NT2/D1 (cell line): ENCODE measurements around the gene PPIE.
"Not testable (repeated sequence)": the region's sequence is repeated elsewhere in the genome, so short reads cannot be mapped to it uniquely, and the experiment has no call there.

Source experiments
- YY1 ChIP-seq: IDR thresholded peaks from 2 replicates; pipeline ENCODE4 v1.6.1; 2011; ENCODE audit not compliant: insufficient read length, insufficient read depth
- ZNF274 ChIP-seq: IDR thresholded peaks from 2 replicates; pipeline ENCODE4 v1.6.1; 2011; ENCODE audit warnings: mild to moderate bottlenecking, low read depth, low read length

GRCh38 chr1:39763619-39764374 is 25.1 kb downstream of the PPIE start:
- TF ChIP-seq YY1, ZNF274: not testable (repeated sequence)
